Inflammatory macrophage treated with lipopolysaccharide for 1 hour (primary cell): ENCODE measurements around the gene TRIM28.

ENCODE experiments used
- DNase-seq, 2 donors: peaks; one replicate each; pipeline ENCODE4 v3.0.0-alpha.2; 2020 to 2022

The TRIM28 gene

DNA sequence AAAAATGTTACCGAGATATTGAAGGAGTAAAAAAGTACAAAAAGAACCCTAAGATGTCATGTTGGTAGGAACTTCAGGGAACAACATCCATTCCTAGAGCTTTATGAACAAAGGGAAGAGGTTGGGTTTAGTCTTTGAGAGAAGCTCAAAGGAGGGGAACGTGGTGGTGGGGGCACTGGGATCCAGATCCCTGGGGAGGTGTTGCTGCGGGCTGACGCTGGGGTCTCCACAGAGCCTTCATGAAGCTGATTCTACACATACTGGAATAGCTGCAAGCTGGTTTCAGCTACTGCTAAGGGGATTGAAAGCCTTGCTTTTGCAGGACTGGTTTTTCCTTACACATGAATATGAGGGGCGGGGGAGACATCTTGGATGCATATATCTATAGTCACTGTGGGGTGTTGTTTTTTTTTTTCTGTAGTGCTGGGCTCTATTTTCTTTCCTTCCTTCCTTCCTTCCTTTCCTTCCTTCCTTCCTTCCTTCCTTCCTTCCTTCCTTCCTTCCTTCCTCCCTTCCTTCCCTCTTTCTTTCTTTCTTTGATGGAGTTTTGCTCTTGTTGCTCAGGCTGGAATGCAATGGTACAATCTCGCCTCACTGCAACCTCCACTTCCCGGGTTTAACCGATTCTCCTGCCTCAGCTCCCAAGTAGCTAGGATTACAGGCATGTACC, 35.7 kb downstream of the TRIM28 start:
- DNase-seq: no peak

DNA sequence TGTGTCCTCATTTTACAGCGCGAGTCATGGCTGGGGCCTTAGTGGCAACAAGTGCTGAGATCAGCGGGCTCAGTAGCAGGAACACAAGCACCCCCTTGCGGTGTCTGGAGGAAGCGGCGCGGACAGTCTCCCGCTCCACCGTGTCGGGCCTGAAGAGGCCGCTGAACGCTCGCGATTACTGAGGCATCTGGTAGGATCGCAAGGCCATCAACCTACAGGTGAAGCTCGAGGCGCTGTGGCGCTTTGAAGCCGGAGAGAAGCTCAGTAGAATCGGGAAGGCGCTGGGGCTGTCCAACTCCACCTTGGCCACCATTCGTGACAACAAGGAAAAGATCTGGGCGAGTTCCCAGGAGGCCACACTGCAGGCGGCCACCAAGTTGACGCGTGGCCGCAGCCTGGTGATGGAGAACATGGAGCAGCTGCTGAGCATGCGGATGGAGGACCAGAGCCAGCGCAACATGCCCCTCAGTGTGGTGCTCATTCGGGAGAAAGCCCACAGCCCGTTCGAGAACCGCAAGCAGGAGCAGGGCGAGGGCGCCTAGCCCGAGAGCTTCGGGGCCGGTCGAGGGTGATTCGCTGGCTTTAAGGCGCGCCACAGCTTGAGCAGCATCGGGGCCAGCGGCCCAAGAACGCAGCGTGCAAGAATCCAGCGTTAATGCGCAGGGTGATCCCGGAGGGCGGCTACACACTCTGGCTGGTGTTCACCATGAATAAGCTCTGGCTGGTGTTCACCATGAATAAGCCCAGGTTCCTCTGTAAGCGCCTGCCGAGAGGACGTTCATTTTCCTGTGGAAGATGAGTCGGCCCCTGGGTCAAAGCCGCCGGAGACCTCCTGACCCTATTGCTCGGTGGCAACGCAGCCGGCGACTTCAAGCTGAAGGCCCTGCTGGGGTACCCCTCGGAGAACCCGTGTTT, 37.6 kb downstream of the TRIM28 start:
- DNase-seq: peak; percentile 86 to 98

DNA sequence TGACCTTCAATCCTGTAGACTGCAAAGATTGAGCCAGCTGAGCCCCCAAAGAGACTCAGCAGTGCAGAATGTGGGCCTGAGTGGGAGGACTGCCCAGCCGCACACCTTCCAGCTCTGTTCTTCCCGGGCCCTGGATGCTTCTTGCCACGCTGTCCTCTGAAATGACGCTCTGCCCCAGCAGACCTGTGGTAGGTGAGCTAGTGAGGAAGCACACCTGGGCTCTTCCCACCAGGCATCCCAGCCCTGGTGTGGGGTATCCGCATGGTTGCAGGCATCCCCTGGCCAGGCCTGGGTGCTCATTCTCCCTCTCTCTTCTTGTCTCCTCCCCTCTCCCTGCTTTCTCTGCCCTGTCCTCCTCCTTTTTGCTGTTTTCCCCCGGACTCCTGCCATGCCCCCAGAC, 39.1 kb downstream of the TRIM28 start:
- no peak for DNase-seq

DNA sequence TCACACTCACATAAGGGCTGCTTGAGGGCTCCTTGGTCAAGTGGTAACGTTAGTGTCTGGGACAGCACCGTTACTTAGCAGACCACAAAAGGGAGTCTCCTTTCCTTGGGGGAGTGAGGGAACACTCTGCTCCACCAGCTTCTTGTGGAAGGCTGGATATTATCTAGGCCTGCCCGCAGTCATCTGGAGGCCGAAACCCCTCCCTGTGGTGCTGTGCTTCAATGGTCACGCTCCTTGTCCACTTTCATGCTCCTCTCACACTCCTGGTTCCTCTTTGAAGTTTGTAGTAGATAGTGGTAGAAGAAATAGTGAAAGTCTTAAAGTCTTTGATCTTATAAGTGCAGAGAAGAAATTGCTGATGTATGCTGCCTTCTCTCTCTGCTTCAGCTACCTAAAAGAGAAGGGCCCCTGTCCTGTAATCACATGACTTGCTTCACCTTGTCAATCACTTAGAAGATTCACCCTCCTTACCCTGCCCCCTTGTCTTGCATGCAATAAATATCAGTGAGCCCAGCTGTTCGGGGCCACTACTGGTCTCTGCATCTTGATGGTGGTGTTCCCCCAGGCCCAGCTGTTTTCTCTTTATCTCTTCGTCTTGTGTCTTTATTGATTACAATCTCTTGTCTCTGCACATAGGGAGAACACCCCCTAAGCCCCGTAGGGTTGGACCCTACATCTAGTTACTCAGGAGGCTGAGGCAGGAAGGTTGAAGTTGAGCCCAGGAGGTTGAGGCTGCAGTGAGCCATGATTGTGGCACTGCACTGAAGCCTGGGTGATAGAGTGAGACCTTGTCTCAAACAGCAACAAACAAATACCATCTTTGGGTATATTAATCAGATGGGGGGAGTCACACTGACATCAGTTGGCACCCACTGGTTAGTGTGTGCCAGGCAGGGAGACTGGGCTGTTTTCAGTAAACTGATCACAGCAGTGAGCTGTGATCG, 40.9 kb downstream of the TRIM28 start:
- DNase-seq: no peak

DNA sequence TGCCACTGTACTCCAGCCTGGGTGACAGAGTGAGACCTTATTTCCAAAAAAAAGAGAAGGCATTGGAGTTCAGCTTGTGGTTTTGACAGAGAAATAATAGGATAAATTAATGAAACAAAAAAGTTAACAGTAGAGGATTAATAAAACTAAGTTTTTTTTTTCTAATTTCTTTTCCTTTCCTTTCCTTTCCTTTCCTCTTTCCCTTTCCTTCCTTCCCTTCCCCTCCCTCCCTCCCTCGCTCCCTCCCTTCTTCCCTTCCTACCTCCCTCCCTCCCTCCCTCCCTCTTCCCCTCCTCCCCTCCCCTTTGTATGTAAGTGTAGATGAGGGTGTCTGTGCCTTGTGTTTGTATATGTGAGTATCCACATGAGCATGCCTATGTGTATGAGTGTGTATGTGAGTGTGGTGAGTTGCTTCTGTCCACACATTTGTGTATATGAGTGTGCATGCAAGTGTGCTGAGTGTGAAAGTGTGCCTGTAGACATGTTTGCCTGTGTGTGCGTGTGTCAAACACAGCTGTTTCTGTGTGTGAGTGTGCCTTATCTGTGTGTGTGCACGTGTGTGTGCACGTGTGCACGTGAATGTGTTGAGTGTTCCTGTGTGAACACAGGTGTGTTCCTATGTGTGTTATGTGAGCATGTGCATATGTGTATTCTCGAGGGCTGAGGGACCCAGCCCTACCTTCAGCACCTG, 41.7 kb downstream of the TRIM28 start:
- no peak for DNase-seq

DNA sequence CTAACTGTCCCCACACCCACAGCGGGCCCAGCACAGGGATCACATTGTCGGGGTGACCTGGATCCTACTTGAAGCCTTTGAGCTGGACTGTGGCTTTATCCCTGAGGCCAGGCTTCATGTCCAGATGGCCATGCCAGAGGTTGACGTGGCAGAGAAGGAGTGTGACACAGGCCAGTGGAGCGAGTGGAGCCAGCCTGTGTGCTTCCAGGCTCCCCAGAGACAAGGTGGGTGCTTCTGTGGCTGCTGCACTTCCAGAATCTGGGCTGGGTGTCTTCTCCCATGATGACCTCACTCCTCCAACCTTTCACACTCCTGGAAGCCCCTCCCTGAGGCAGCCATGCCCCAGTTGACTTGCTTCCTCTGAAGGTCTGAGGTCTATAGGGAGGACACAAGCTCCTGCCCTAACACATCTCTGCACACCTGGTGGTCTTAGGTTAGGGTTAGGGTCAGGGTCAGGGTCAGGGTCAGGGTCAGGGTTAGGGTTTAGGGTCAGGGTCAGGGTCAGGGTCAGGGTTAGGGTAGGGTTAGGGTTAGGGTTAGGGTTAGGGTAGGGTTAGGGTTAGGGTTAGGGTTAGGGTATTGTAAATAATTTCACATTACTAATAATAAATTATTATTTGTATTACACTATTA, 42.4 kb downstream of the TRIM28 start:
- no peak for DNase-seq
